ENCODE data around the gene ZNF616. TPM values are rescaled to one million over a fixed set of nuclear protein-coding genes. Genes with fewer than 3 reads are reported as not detected.

The ZNF616 gene
- total and polyA plus RNA-seq, 2 experiments from 2014 or later = 13.3 to 28.3 TPM

GRCh38 chr19:52155596-52156359 is 16.0 kb upstream of the ZNF616 start:
- H3K27ac Mint-ChIP-seq = no peak overlapping the region
- H2AFZ ChIP-seq = no peak overlapping the region
- H4K20me1 ChIP-seq (replicated peaks; ENCODE audit: insufficient read depth) = no peaks in the 10 kb centered on the region
- H3K9me2 ChIP-seq (ENCODE audit: insufficient read depth) = peaks cover 7% of the 10 kb centered on the region; the same call in 1 of the 2 replicates
- no peak overlapping the region for H3K4me3 ChIP-seq
- DNase-seq (ENCODE audit: low spot score) = no peak
- H3K27ac ChIP-seq (ENCODE audit: low read depth) = no peak overlapping the region
- no peaks in the 10 kb centered on the region for H3K4me1 Mint-ChIP-seq
- H3K4me3 Mint-ChIP-seq = no peak overlapping the region
- H3K79me2 ChIP-seq (replicated peaks; ENCODE audit: insufficient read depth) = no peaks in the 10 kb centered on the region
- H3K27me3 Mint-ChIP-seq (ENCODE audit: insufficient read depth, low read depth, poor library complexity) = peaks cover 7% of the 10 kb centered on the region
- peaks cover 93% of the 10 kb centered on the region for H3K36me3 Mint-ChIP-seq (ENCODE audit: low read depth)
- peaks cover 64% of the 10 kb centered on the region for H3K36me3 ChIP-seq (ENCODE audit: insufficient read depth)
- no peak for ATAC-seq
- H3K4me1 ChIP-seq (ENCODE audit: insufficient read depth) = no peaks in the 10 kb centered on the region
- H3K4me2 ChIP-seq = no peak overlapping the region
- peaks cover 92% of the 10 kb centered on the region for H3K9me3 Mint-ChIP-seq
- TF ChIP-seq EZH2 (IDR thresholded peaks at IDR 0.05; ENCODE audit: low read depth, unreplicated experiment) (no peak), EZH2phosphoT487 (IDR thresholded peaks at IDR 0.05; ENCODE audit: unreplicated experiment) (no peak), CREB1 (CRISPR knock-in tag; IDR thresholded peaks at IDR 0.05; ENCODE audit: low read depth) (no peak)
- TF ChIP-seq, protein P1, sequence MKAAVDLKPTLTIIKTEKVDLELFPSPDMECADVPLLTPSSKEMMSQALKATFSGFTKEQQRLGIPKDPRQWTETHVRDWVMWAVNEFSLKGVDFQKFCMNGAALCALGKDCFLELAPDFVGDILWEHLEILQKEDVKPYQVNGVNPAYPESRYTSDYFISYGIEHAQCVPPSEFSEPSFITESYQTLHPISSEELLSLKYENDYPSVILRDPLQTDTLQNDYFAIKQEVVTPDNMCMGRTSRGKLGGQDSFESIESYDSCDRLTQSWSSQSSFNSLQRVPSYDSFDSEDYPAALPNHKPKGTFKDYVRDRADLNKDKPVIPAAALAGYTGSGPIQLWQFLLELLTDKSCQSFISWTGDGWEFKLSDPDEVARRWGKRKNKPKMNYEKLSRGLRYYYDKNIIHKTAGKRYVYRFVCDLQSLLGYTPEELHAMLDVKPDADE (IDR thresholded peaks at IDR 0.05) = no peak
- H3K27me3 ChIP-seq (ENCODE audit: insufficient read depth) = no peaks in the 10 kb centered on the region
- H3F3A ChIP-seq (replicated peaks; ENCODE audit: low read depth) = no peaks in the 10 kb centered on the region

DNA sequence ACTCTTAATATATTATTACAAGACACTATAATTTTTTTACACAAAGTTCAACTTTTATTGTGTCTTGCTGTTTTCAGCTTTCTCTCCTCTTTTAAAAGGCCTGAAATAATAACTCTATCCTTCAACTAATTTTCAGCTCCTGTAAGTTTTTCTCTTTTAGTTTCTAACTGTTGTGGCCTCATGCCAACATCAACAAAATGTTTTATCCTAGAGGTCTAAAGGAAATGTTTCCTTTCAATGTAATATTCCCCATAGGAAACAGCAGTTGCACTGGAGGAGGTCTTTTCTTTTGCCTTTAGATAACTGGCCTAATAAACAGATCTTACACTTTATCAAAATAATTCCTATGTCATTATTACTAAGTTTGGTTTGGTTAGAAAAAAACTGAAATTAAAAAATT is 8.5 kb upstream of the ZNF616 start:
- Histone ChIP-seq H3K27ac (ENCODE audit: low read depth) (no peak overlapping the region), H3K79me2 (replicated peaks; ENCODE audit: insufficient read depth) (no peaks in the 10 kb centered on the region), H3K27me3 (ENCODE audit: insufficient read depth) (no peaks in the 10 kb centered on the region), H3K36me3 (ENCODE audit: insufficient read depth) (peaks cover 18% of the 10 kb centered on the region; the same call in 1 of the 2 replicates), H2AFZ (no peak overlapping the region), H3K4me2 (no peak overlapping the region), H3K4me1 (ENCODE audit: insufficient read depth) (no peaks in the 10 kb centered on the region), H3F3A (replicated peaks; ENCODE audit: low read depth) (no peaks in the 10 kb centered on the region), H3K9me2 (ENCODE audit: insufficient read depth) (peaks cover 8% of the 10 kb centered on the region; the same call in 1 of the 2 replicates), H3K4me3 (no peak overlapping the region), H4K20me1 (replicated peaks; ENCODE audit: insufficient read depth) (no peaks in the 10 kb centered on the region)
- H3K4me3 Mint-ChIP-seq = no peak overlapping the region
- H3K4me1 Mint-ChIP-seq = no peaks in the 10 kb centered on the region
- DNase-seq (ENCODE audit: low spot score) = no peak
- H3K36me3 Mint-ChIP-seq (ENCODE audit: low read depth) = peaks cover 48% of the 10 kb centered on the region; the same call in 2 of the 3 replicates
- H3K27ac Mint-ChIP-seq = no peak overlapping the region
- peaks cover 83% of the 10 kb centered on the region for H3K9me3 Mint-ChIP-seq
- no peaks in the 10 kb centered on the region for H3K27me3 Mint-ChIP-seq (ENCODE audit: insufficient read depth, low read depth, poor library complexity)
- no peak for ATAC-seq
- no peak for TF ChIP-seq CTCF (conservative IDR thresholded peaks at IDR 0.05; ENCODE audit: low read depth in 2 of 2)
